Measurements from ENCODE around the gene ZBTB21.

ZBTB21 gene

GRCh38 chr21:42039911-42040351 is 29.8 kb upstream of the ZBTB21 start:
- peak; percentile 90 for DNase-seq

GRCh38 chr21:42039470-42039901 is 29.3 kb upstream of the ZBTB21 start:
- peak; percentile 17 for DNase-seq

DNA sequence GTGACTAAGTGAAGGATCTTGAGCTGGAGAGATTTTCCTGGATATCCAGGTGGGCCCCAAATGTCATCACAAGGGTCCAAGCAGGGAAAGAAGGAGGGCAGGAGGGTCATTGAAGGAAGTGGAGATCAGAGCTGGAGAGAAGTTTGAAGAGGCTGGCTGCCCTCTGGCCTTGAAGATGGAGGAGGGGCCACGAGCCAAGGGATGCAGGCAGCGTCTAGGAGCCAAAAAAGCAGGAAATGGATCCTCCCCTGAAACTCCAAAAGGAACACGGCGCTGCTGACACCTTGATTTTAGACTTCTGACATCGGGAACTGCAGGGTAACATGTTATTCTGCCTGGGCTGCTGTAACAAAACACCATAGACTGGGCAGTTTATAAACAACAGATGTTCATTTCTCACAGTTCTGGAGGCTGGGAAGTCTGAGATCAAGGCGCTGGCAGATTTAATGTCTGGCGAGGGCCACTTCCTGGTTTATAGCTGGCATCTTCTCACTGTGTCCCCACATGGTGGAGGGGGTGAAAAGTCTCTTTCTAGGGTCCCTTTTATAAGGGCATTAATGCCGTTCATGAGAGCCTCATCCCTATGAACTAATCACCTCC is 28.8 kb upstream of the ZBTB21 start:
- peak; percentile 35 for DNase-seq

GRCh38 chr21:42038393-42038792 is 28.2 kb upstream of the ZBTB21 start:
- no peak for DNase-seq

GRCh38 chr21:42037943-42038342 is 27.8 kb upstream of the ZBTB21 start:
- DNase-seq = no peak

GRCh38 chr21:42037516-42037915 is 27.4 kb upstream of the ZBTB21 start:
- DNase-seq = no peak

- DNase-seq = no peak
Observed at GRCh38 chr21:42036313-42036712, 26.2 kb upstream of the ZBTB21 start.

DNA sequence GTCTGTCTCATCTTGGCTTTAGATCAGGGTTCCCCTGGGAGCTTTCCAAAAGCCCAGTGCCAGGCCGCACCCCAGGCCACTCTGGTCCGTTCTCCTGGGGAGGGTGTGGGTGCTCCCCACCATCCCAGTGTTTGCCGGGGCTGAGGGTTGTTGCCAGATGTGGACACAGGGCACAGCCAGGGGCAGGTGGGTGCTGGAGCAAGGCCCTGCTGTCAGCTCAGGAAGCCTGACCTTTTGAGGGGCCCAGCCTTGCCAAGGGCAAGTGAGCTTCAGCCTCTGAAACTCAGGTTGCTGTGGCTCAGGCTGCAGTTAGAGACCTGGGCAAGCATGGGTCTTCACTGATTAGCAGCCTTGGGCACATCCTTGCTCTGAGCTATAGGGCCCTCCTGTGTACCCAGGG is 22.8 kb upstream of the ZBTB21 start:
- no peak for DNase-seq

DNA sequence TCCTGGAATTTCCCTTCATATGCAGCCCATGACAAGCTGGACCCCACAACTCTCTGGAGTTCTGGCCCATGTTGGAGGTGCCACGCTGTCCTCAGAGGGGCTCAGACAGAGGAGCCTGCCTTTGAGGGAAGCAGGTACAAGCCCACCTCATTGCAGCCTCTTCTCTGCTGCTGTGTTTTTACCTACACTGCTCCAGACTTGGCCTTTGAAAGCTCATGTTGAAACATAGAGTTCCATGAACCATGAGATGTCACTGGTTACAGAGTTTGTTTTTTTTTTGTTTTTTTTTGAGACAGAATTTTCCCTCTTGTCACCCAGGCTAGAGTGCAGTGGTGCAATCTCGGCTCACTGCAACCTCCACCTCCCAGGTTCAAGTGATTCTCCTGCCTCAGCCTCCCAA is 22.1 kb upstream of the ZBTB21 start:
- no peak for DNase-seq

GRCh38 chr21:42031816-42032215 is 21.7 kb upstream of the ZBTB21 start:
- DNase-seq = no peak

- no peak for DNase-seq
Observed at GRCh38 chr21:42031241-42031640, 21.1 kb upstream of the ZBTB21 start.

DNA sequence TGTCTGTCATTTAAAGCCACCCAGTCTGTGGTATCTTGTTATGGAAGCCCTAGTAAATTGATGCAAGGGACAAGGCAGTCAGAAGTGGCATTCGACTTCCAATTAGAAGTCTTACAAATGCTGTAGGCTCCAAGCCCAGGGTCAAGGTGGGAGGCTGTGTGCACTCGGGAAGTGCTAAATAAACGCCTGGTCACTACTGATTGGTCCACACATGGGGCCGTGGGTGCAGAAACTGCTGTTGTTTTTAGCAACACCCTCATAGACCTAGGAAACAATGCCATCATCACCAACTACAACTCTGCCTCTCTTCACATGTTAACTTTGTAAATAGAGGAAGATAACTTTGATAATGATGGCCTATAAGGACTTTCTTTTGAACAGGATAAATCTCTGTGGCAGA is 20.2 kb upstream of the ZBTB21 start:
- DNase-seq = no peak

DNA sequence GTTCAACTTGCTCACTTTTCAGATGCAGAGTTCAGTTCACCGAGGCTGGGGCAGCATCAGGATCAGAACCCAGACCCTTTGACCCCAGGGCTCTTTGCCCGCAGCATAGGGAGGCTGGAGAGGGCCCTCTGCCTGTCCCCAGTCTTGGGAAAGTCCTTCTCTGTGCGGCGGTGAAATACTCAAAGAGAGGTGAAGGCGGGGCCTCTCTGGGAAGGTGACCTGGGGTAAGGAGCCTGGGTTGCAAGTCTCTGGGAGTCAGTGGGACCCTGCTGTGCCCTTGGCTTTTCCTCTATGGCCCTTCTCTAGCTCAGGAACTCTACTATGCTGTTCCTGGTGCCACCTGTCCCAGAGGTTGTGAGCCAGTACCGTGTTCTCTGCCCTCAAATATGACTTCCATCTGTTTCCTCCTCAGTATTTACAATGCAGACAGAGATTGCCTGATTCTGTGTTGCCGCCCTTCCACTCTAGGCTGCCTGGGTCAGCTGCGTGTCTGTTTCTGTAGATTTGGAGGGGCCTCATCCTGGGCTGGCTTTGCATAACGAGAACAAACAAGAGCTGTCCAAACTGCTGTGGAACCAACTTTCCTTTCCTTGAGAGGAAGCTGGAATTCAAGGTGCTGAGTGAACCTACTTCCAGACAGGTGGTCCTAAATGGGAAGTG is 18.7 kb upstream of the ZBTB21 start:
- no peak for DNase-seq

- DNase-seq = no peak
Observed at GRCh38 chr21:42027822-42028765, 17.9 kb upstream of the ZBTB21 start.

DNA sequence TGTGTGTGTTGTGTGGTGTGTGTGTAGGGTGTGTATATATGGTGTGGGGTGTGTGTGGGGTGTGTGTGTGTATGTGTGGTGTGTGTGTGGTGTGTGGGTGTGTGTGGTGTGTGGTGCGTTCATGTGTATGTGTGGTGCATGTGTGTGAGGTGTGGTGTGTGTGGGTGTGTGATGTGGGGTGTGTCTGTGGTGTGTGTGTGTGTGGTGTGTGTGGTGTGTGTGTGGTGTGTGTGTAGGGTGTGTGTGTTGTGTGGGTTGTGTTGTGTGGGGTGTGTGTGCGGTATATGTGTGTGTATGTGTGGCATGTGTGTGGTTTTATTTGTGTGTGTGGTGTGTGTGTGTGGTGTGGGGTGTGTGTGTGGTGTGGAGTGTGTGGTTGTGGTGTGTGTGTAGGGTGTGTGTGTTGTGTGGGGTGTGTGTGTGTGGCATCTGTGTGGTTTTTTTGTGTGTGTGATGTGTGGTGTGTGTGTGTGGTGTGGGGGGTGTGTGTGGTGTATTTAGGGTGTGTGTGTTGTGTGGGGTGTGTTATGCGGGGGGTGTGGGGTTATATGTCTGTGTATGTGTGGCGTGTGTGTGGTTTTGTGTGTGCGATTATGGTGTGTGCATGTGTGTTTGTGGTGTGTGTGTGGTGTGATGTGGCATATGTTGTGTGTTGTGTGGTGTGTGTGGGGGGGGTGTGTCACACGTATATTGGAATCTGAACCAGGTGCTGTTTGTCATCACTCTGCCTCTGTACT is 17.1 kb upstream of the ZBTB21 start:
- DNase-seq = no peak

DNA sequence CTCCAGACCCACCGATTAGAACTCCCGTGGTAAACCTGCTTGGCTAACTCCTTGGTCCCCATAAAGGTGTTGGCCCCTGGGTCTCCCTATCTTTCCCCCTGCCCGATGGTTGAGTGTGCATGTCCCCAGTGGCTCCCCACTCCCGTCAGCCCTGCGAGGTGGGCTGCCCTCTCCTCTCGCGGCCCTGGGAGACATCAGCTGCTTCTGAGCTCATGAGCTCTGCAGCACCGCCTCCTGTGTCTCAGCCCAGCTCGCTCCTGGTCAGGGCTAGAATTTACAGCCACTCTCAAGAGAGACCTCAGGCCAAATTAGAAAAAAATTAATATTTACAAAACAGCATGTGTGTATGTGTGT is 15.9 kb upstream of the ZBTB21 start:
- no peak for DNase-seq

- peak; percentile 74 for DNase-seq
Observed at GRCh38 chr21:42025376-42026081, 15.4 kb upstream of the ZBTB21 start.

GRCh38 chr21:42022906-42023305 is 12.7 kb upstream of the ZBTB21 start:
- DNase-seq = no peak

- DNase-seq = no peak
Observed at GRCh38 chr21:42022091-42022430, 11.9 kb upstream of the ZBTB21 start.

GRCh38 chr21:42021371-42022090 is 11.4 kb upstream of the ZBTB21 start:
- DNase-seq = peak; percentile 45

- DNase-seq = no peak
Observed at GRCh38 chr21:42019706-42020105, 9.5 kb upstream of the ZBTB21 start.

Data from fibroblast of skin of back (primary cell).